GM19468 (cell line): Measurements from ENCODE around the gene TARS2.

Experiments used
- ATAC-seq: cut with Tn5 transposase; IDR thresholded peaks from one replicate; pipeline ENCODE4 v1.9.1; 2021; ENCODE audit warnings: mild to moderate bottlenecking, moderate library complexity, moderate number of reproducible peaks; ENCODE audit not compliant: unreplicated experiment; ENCODE audit errors: extremely low read depth

Gene TARS2

DNA sequence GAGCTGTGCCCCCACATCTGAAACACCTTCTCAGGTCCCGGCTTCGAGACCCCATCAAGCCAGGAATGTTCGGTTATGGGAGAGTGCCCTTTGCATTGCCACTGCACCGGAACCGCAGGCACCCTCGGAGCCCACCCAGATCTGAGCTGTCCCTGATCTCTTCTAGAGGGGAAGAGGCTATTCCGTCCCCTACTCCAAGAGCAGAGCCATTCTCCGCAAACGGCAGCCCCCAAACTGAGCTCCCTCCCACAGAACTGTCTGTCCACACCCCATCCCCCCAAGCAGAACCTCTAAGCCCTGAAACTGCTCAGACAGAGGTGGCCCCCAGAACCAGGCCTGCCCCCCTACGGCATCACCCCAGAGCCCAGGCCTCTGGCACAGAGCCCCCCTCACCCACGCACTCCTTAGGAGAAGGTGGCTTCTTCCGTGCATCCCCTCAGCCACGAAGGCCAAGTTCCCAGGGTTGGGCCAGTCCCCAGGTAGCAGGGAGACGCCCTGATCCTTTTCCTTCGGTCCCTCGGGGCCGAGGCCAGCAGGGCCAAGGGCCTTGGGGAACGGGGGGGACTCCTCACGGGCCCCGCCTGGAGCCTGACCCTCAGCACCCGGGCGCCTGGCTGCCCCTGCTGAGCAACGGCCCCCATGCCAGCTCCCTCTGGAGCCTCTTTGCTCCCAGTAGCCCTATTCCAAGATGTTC lies 66.3 kb downstream of the TARS2 start:
- no peak for ATAC-seq

DNA sequence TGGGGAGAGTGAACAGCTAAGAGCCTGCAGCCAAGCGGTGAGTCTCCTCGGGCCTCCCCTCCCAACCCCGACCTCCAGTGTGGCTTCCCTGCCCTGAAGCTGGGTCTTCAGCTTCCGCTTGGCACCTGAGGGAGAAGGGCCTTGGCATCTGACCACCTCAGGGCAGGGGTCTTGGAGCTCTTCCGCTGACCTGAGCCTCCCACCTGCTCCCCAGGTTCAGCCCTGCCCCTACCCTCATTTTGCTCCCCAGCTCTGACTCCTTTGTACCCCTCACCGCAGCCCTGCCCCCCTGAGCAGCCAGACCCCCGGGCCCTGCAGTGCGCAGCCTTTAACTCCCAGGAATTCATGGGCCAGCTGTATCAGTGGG lies 66.8 kb downstream of the TARS2 start:
- no peak for ATAC-seq

DNA sequence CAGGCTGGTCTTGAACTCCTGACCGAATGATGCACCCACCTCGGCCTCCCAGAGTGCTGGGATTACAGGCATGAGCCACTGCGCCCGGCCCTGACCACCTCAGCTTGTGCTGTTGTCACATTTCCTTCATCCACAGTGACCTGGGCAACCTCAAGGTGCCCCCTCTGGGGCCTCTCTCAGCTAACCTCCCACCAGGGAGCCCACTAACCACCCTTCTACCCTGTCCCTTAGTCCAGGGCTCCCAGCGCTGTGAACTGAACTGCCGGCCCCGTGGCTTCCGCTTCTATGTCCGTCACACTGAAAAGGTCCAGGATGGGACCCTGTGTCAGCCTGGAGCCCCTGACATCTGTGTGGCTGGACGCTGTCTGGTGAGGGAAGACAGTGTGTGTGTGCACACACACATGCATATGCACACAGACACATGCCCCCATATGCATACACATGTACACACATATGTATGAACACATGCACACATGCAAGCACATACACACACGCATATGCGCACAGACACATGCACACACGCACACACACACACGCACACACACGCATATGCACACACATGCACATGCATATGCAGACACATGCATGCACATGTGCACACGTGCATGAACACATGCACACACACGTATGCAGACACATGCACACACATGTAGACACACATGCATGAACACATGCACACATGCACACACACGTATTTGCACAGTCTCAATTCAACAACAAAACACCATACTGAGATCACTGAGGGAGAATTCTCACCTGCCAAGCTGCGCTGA lies 68.2 kb downstream of the TARS2 start:
- no peak for ATAC-seq

DNA sequence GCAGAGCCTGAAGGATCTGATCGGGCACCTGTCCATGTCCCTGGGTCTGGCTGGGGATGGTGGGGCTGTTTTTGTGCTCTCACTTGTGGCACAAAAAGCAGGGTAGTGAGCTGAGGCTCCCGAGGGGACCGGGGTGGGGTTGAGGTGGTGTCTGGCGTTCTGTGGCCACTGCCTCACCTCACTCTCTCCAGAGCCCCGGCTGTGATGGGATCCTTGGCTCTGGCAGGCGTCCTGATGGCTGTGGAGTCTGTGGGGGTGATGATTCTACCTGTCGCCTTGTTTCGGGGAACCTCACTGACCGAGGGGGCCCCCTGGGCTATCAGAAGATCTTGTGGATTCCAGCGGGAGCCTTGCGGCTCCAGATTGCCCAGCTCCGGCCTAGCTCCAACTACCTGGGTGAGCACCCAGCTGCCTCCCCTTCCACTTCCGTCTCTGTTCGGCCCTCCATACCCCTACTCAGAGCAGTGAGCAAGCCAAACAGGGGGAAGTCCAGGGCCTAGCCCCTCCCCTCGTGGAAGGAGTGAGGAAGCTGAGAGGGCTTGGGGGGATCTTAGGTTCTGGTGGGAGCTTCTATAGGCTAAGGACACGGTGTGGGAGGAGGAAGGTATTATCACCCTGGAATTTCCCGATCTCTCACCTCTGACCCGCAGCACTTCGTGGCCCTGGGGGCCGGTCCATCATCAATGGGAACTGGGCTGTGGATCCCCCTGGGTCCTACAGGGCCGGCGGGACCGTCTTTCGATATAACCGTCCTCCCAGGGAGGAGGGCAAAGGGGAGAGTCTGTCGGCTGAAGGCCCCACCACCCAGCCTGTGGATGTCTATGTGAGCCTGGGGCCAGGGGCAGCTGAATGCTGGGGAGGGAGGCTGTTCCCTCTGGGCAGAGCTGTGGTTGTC lies 69.0 kb downstream of the TARS2 start:
- no peak for ATAC-seq

DNA sequence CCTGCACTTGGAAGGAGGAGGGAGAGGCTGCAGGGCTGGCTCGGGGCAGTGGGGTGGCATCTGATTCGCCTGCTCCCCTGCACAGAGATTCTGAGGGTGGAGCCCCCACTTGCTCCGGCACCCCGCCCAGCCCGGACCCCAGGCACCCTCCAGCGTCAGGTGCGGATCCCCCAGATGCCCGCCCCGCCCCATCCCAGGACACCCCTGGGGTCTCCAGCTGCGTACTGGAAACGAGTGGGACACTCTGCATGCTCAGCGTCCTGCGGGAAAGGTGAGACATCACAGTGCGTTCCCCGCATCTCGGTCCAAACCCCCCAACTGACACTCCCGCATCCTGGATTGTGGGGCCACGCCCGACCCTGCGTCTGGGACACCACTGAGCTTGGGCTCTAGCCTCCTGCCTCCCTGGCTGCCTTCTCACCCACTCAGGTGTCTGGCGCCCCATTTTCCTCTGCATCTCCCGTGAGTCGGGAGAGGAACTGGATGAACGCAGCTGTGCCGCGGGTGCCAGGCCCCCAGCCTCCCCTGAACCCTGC lies 69.9 kb downstream of the TARS2 start:
- ATAC-seq = no peak
